ENCODE data around the gene ARL6IP4. TPM values are rescaled to one million over a fixed set of nuclear protein-coding genes. Genes with fewer than 3 reads are reported as not detected.

ARL6IP4 gene
- polyA plus RNA-seq, 3 donors = 152 to 268 (median 167) TPM

- Histone ChIP-seq H3K79me2 (ENCODE audit: insufficient read depth, low read length) (no peaks in the 10 kb centered on the region), H3K4me3 (replicated peaks in 1 of 3; ENCODE audit: low read depth in 2 of 3, low read length in 3 of 3) (no peak overlapping the region), H3K4me2 (replicated peaks; ENCODE audit: extremely low read depth, low read length, poor library complexity, severe bottlenecking) (no peak overlapping the region), H4K20me1 (ENCODE audit: insufficient read depth, low read length) (no peaks in the 10 kb centered on the region), H3K4me1 (ENCODE audit: control insufficient read depth in 1 of 2, insufficient read depth in 2 of 2, low read length in 2 of 2) (peaks cover 18 to 20% of the 10 kb centered on the region in 2 donors), H3K36me3 (replicated peaks in 1 of 2; ENCODE audit: control insufficient read depth in 1 of 2, insufficient read depth in 2 of 2, low read length in 2 of 2) (no peaks in the 10 kb centered on the region), H3K9me3 (replicated peaks in 1 of 2; ENCODE audit: control insufficient read depth in 1 of 2, insufficient read depth in 1 of 2, low read length in 2 of 2) (no peaks in the 10 kb centered on the region), H2AFZ (ENCODE audit: insufficient read depth, low read depth, low read length, poor library complexity, severe bottlenecking) (no peak overlapping the region), H3K27me3 (ENCODE audit: control insufficient read depth in 2 of 2, insufficient read depth in 2 of 2, low read length in 2 of 2) (no peaks in the 10 kb centered on the region), H3K27ac (ENCODE audit: low read depth in 1 of 2, low read length in 2 of 2) (no peak overlapping the region), H3K9ac (ENCODE audit: insufficient read depth, low read length, poor library complexity, severe bottlenecking) (no peak overlapping the region)
- WGBS (ENCODE audit: insufficient coverage) = 75% methylated on average over 8 of the region's 9 CpGs
- peaks cover 0 to 4% (median 4%) of the 10 kb centered on the region in 3 donors for H3K27me3 Mint-ChIP-seq (ENCODE audit: low read depth in 3 of 3)
- peaks cover 30% of the 10 kb centered on the region for H3K4me1 Mint-ChIP-seq
- intact Hi-C loops (cut with micrococcal nuclease) = loop anchor here in 1 of 2 donors (5.0 kb wide), 1 partner anchor 69 kb away; no protein-coding TSS in a partner anchor
- peak; percentile 52 to 73 (median 66) for DNase-seq
- H3K36me3 Mint-ChIP-seq = peaks cover 0 to 3% of the 10 kb centered on the region in 2 donors
- peak overlapping the region in 6 of 7 donors; percentile 9 to 68 (median 44) for H3K27ac Mint-ChIP-seq
- no peak for TF ChIP-seq CTCF (IDR thresholded peaks at IDR 0.05)
- no peak overlapping the region for H3K4me3 Mint-ChIP-seq
- H3K9me3 Mint-ChIP-seq = peaks cover 0 to 2% (median 0%) of the 10 kb centered on the region in 7 donors
These were observed 29.1 kb upstream of the ARL6IP4 start for GRCh38 chr12:122951406-122951805.

DNA sequence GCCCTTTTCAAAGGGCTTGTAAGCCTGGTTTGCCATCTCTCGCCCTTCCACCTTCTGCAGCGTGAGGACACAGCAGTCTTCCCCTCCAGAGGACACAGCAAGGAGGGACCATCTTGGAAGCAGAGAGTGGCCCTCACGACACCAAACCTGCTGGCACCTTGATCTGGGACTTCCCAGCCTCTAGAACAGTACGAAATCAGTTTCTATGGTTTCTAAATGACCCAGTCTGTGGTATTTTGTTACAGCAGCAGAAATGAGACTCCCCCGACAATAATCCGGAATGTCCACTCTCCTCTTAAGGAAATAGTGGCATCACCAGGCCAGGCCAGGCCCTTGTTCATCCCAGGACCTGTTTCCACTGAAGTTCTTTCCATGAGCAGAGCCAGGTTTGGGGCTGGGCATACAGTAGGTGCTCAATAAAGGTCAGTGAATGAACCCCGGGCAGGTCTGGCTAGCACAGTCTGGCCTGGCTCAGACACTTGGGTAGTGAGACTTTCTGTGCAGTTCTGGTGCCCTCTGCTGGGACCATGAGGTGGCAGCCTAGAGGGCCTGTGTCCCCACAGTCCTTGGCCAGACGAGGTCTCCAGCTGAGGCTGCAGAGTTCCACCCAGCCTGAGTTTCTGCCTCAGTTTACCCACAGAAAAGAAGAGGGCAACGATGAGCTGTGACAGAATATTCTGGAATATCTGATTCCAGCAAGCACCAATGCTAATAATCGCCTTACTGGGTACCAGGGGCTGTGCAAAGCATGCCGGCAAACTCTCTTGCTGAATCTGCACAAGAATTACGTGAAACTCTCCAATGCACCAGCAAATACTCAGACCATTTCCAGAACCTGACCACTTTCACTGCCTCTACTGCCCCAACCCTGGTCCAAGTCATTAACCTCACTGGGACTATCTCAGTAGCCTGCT, 28.2 kb upstream of the ARL6IP4 start:
- Histone ChIP-seq H3K9me3 (replicated peaks in 1 of 2; ENCODE audit: control insufficient read depth in 1 of 2, insufficient read depth in 1 of 2, low read length in 2 of 2) (no peaks in the 10 kb centered on the region), H3K27me3 (ENCODE audit: control insufficient read depth in 2 of 2, insufficient read depth in 2 of 2, low read length in 2 of 2) (no peaks in the 10 kb centered on the region), H4K20me1 (ENCODE audit: insufficient read depth, low read length) (no peaks in the 10 kb centered on the region), H3K4me1 (ENCODE audit: control insufficient read depth in 1 of 2, insufficient read depth in 2 of 2, low read length in 2 of 2) (peaks cover 10 to 12% of the 10 kb centered on the region in 2 donors), H3K4me2 (replicated peaks; ENCODE audit: extremely low read depth, low read length, poor library complexity, severe bottlenecking) (no peak overlapping the region), H2AFZ (ENCODE audit: insufficient read depth, low read depth, low read length, poor library complexity, severe bottlenecking) (no peak overlapping the region), H3K4me3 (replicated peaks in 1 of 3; ENCODE audit: low read depth in 2 of 3, low read length in 3 of 3) (no peak overlapping the region), H3K36me3 (replicated peaks in 1 of 2; ENCODE audit: control insufficient read depth in 1 of 2, insufficient read depth in 2 of 2, low read length in 2 of 2) (no peaks in the 10 kb centered on the region), H3K79me2 (ENCODE audit: insufficient read depth, low read length) (no peaks in the 10 kb centered on the region), H3K9ac (ENCODE audit: insufficient read depth, low read length, poor library complexity, severe bottlenecking) (no peak overlapping the region), H3K27ac (ENCODE audit: low read depth in 1 of 2, low read length in 2 of 2) (no peak overlapping the region)
- Mint-ChIP-seq H3K4me1 (peaks cover 22% of the 10 kb centered on the region), H3K9me3 (no peaks in the 10 kb centered on the region), H3K27ac (peak overlapping the region in 4 of 7 donors; percentile 3 to 35 (median 12)), H3K27me3 (ENCODE audit: low read depth in 3 of 3) (peaks cover 0 to 4% (median 4%) of the 10 kb centered on the region in 3 donors), H3K36me3 (peaks cover 0 to 3% of the 10 kb centered on the region in 2 donors), H3K4me3 (no peak overlapping the region)
- peak; percentile 91 for TF ChIP-seq CTCF (IDR thresholded peaks at IDR 0.05)
- 74% methylated on average over 10 of the region's 12 CpGs for WGBS (ENCODE audit: insufficient coverage)
- intact Hi-C loops (cut with micrococcal nuclease) = loop anchor here (1.0 to 5.0 kb wide), 2 partner anchors 70 to 92 kb away; no protein-coding TSS in a partner anchor
- peak; percentile 71 to 86 (median 79) for DNase-seq

Measured in CD14-positive monocyte (primary cell).